Measurements from ENCODE around the gene RETN.

DNA sequence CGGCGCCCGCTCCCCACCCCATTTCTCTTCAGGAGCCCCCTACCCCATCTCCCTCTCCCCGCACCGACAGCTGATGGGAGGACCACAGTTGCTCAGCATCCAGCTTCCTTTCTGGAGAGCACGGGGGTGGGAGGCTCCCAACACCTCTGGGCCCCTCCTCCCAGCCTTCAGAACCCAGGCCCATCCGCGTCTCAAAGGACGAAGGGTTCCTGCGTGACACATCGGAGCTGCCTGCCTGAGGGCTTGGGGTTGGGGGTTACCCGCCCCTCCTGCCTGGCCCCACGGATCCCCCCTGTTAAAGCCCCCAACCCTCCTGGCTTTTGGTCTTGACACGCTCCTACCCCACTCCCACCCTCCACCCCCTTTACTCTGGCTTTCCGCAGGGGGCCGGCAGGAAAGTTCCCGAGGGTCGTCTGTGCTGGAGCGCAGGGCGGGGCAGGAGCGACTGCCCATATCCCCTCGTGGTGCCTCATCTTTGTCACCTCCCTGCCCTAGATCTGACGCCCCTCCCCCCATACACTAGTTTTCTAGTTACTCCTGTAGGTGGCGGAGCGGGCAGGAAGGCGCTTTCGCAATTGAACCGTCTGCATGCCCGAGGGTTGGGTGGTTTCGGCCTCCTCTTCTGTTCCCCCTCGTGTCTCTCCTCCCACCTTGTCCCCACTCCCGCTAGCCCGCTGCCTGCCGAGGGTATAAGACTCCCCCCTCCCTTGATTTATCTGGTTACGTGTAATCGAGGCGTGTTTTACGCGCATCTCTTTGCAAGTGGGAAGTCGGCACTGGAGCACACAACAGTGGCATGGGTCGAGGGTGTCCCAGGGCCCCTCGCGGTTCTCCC, 12.7 kb downstream of the RETN start:
- peak in 1 of 2 donors; percentile 12 for TF ChIP-seq POLR2A (IDR thresholded peaks at IDR 0.05)
- TF ChIP-seq, protein P1, sequence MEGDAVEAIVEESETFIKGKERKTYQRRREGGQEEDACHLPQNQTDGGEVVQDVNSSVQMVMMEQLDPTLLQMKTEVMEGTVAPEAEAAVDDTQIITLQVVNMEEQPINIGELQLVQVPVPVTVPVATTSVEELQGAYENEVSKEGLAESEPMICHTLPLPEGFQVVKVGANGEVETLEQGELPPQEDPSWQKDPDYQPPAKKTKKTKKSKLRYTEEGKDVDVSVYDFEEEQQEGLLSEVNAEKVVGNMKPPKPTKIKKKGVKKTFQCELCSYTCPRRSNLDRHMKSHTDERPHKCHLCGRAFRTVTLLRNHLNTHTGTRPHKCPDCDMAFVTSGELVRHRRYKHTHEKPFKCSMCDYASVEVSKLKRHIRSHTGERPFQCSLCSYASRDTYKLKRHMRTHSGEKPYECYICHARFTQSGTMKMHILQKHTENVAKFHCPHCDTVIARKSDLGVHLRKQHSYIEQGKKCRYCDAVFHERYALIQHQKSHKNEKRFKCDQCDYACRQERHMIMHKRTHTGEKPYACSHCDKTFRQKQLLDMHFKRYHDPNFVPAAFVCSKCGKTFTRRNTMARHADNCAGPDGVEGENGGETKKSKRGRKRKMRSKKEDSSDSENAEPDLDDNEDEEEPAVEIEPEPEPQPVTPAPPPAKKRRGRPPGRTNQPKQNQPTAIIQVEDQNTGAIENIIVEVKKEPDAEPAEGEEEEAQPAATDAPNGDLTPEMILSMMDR (IDR thresholded peaks at IDR 0.05): peak; percentile 10 to 66 (median 52)

Data from Peyer's patch (tissue), 4 donors.